SK-N-SH treated with all-trans-retinoic acid at 6 μM for 48 hours (cell line): ENCODE data around the gene CCDC30.

Experiments used
- ATAC-seq: fragments of 200-7000 bp; cut with Tn5 transposase; 3 replicates; pipeline ENCODE4 v1.9.1; 2020; ENCODE audit warnings: mild to moderate bottlenecking, moderate library complexity
- ARNTL ChIP-seq: fragments of 450-650 bp; formaldehyde crosslinking; IDR thresholded peaks from 2 replicates; pipeline ENCODE4 v1.5.0; 2020; ENCODE audit warnings: low read depth, mild to moderate bottlenecking, moderate library complexity, borderline replicate concordance
- CREB5 ChIP-seq: fragments of 250-450 bp; sonication (Bioruptor Pico); IDR thresholded peaks from 2 replicates; pipeline ENCODE4 v1.5.1; 2020; ENCODE audit warnings: low read depth, mild to moderate bottlenecking, moderate library complexity
- CSDC2 ChIP-seq: fragments of 250-450 bp; sonication (Bioruptor Pico); IDR thresholded peaks from 2 replicates; pipeline ENCODE4 v1.5.0; 2020; ENCODE audit warnings: mild to moderate bottlenecking, moderate library complexity
- CSRNP3 ChIP-seq: fragments of 250-450 bp; sonication (Bioruptor Pico); IDR thresholded peaks from 2 replicates; pipeline ENCODE4 v1.5.1; 2021; ENCODE audit warnings: mild to moderate bottlenecking, moderate library complexity
- ESRRG ChIP-seq: fragments of 250-450 bp; sonication (Bioruptor Pico); IDR thresholded peaks from 2 replicates; pipeline ENCODE4 v1.6.1; 2021; ENCODE audit warnings: mild to moderate bottlenecking
- GLIS3 ChIP-seq: fragments of 250-450 bp; sonication (Bioruptor Pico); IDR thresholded peaks from 2 replicates; pipeline ENCODE4 v1.5.0; 2020; ENCODE audit warnings: mild to moderate bottlenecking, moderate library complexity
- ISL1 ChIP-seq: fragments of 250-450 bp; sonication (Bioruptor Pico); IDR thresholded peaks from 2 replicates; pipeline ENCODE4 v2.1.2; 2022; ENCODE audit warnings: mild to moderate bottlenecking, moderate library complexity
- PATZ1 ChIP-seq: fragments of 250-450 bp; sonication (Bioruptor Pico); IDR thresholded peaks from 2 replicates; pipeline ENCODE4 v1.8.0; 2020; ENCODE audit warnings: mild to moderate bottlenecking, moderate library complexity, borderline replicate concordance
- POU6F1 ChIP-seq: fragments of 250-450 bp; sonication (Bioruptor Pico); IDR thresholded peaks from 2 replicates; pipeline ENCODE4 v1.8.0; 2021; ENCODE audit warnings: low read depth, mild to moderate bottlenecking, moderate library complexity, borderline replicate concordance
- PPARA ChIP-seq: fragments of 250-450 bp; sonication (Bioruptor Pico); IDR thresholded peaks from 2 replicates; pipeline ENCODE4 v1.5.0; 2020; ENCODE audit warnings: mild to moderate bottlenecking, borderline replicate concordance
- SNAI2 ChIP-seq: fragments of 250-450 bp; sonication (Bioruptor Pico); IDR thresholded peaks from 2 replicates; pipeline ENCODE4 v1.5.0; 2020; ENCODE audit warnings: mild to moderate bottlenecking, moderate library complexity
- TCF4 ChIP-seq: fragments of 250-450 bp; sonication (Bioruptor Pico); IDR thresholded peaks from 2 replicates; pipeline ENCODE4 v1.8.0; 2021; ENCODE audit warnings: mild to moderate bottlenecking, moderate library complexity, borderline replicate concordance
- TOX ChIP-seq: fragments of 250-450 bp; sonication (Bioruptor Pico); IDR thresholded peaks from 2 replicates; pipeline ENCODE4 v1.8.0; 2021; ENCODE audit warnings: mild to moderate bottlenecking, moderate library complexity, borderline replicate concordance
- TSHZ2 ChIP-seq: fragments of 250-450 bp; sonication (Bioruptor Pico); IDR thresholded peaks from 2 replicates; pipeline ENCODE4 v1.5.0; 2020; ENCODE audit warnings: mild to moderate bottlenecking, moderate library complexity
- ZC3H10 ChIP-seq: fragments of 250-450 bp; sonication (Bioruptor Pico); IDR thresholded peaks from 2 replicates; pipeline ENCODE4 v1.5.1; 2021; ENCODE audit warnings: mild to moderate bottlenecking, moderate library complexity
- ZFP3 ChIP-seq: fragments of 250-450 bp; sonication (Bioruptor Pico); IDR thresholded peaks from 2 replicates; pipeline ENCODE4 v1.5.0; 2020; ENCODE audit warnings: mild to moderate bottlenecking, moderate library complexity
- ZFP30 ChIP-seq: fragments of 450-650 bp; formaldehyde crosslinking; IDR thresholded peaks from 2 replicates; pipeline ENCODE4 v1.5.0; 2022; ENCODE audit warnings: mild to moderate bottlenecking, moderate library complexity
- ZNF565 ChIP-seq: fragments of 450-650 bp; formaldehyde crosslinking; conservative IDR thresholded peaks from 2 replicates; pipeline ENCODE4 v1.5.0; 2020; ENCODE audit warnings: low read depth, mild to moderate bottlenecking, moderate library complexity
- ZNF70 ChIP-seq: fragments of 450-650 bp; formaldehyde crosslinking; IDR thresholded peaks from 2 replicates; pipeline ENCODE4 v1.5.0; 2020; ENCODE audit warnings: mild to moderate bottlenecking, moderate library complexity
- ZNF8 ChIP-seq: fragments of 450-650 bp; formaldehyde crosslinking; IDR thresholded peaks from 2 replicates; pipeline ENCODE4 v1.5.0; 2020; ENCODE audit warnings: mild to moderate bottlenecking, moderate library complexity

Gene CCDC30

GRCh38 chr1:42456754-42457089 lies 6.4 kb upstream of the CCDC30 start:
- peak; percentile 82 for ATAC-seq
- TF ChIP-seq CREB5 (CRISPR knock-in tag) (no peak), ZFP3 (CRISPR knock-in tag) (0 out of 2 replicates have a peak, but pooled peaks have one; percentile 24)

- no peak for ATAC-seq
Observed at GRCh38 chr1:42461196-42461595, 1.9 kb upstream of the CCDC30 start.

More at GRCh38 chr1:42461196-42461595, 1.9 kb upstream of the CCDC30 start:
- TF ChIP-seq POU6F1: no peak
- TF ChIP-seq TSHZ2 (CRISPR knock-in tag): no peak
- TF ChIP-seq ZFP30 (CRISPR knock-in tag): no peak
- no peak for TF ChIP-seq ZNF565 (CRISPR knock-in tag)
- TF ChIP-seq PPARA (CRISPR knock-in tag): no peak
- TF ChIP-seq TOX: no peak
- no peak for TF ChIP-seq ZC3H10 (CRISPR knock-in tag)
- no peak for TF ChIP-seq CSDC2 (CRISPR knock-in tag)
- TF ChIP-seq TCF4: no peak
- TF ChIP-seq ZFP3 (CRISPR knock-in tag): no peak
- no peak for TF ChIP-seq CREB5 (CRISPR knock-in tag)
- TF ChIP-seq ESRRG (CRISPR knock-in tag): no peak
- TF ChIP-seq ARNTL: no peak
- TF ChIP-seq SNAI2 (CRISPR knock-in tag): no peak
- TF ChIP-seq ISL1 (CRISPR knock-in tag): no peak
- TF ChIP-seq CSRNP3 (CRISPR knock-in tag): no peak
- TF ChIP-seq PATZ1 (CRISPR knock-in tag): no peak
- no peak for TF ChIP-seq GLIS3 (CRISPR knock-in tag)
- no peak for TF ChIP-seq ZNF70 (CRISPR knock-in tag)
- no peak for TF ChIP-seq ZNF8 (CRISPR knock-in tag)
